Brain microvascular endothelial cell (primary cell): ENCODE measurements around the gene ASS1.

Source experiments
- DNase-seq: peaks from one replicate; pipeline ENCODE4 v3.0.0-alpha.2; 2020
- H3K27ac ChIP-seq: fragments of 250-450 bp; sonication (Bioruptor Pico); 2 replicates; pipeline ENCODE4 v1.5.1; 2020; ENCODE audit warnings: mild to moderate bottlenecking, moderate library complexity
- H3K27me3 ChIP-seq: fragments of 250-450 bp; sonication (Bioruptor Pico); replicated peaks from 2 replicates; pipeline ENCODE4 v1.5.1; 2020; ENCODE audit warnings: mild to moderate bottlenecking
- H3K36me3 ChIP-seq: fragments of 250-450 bp; sonication (Bioruptor Pico); replicated peaks from 2 replicates; pipeline ENCODE4 v1.5.1; 2020; ENCODE audit warnings: mild to moderate bottlenecking
- H3K4me3 ChIP-seq: 2 replicates; pipeline ENCODE4 v1.5.1; 2011; ENCODE audit warnings: low read depth, mild to moderate bottlenecking, control low read depth, low read length, moderate library complexity
- CTCF ChIP-seq: IDR thresholded peaks from 2 replicates; pipeline ENCODE4 v1.5.1; 2011; ENCODE audit warnings: low read depth, mild to moderate bottlenecking, moderate library complexity, low read length, control low read depth, inconsistent platforms; ENCODE audit errors: missing control alignments
- in situ Hi-C: cut with HindIII; loops from 2 replicates; pipeline ENCODE4 v1.10.0; 2017; ENCODE audit warnings: low sequenced_read_pairs, low pct_ligation_motif_present

Gene ASS1

GRCh38 chr9:130446101-130446861 is 1.5 kb downstream of the ASS1 start:
- Histone ChIP-seq H3K36me3 (no peaks in the 10 kb centered on the region), H3K27me3 (no peaks in the 10 kb centered on the region), H3K27ac (peak overlapping the region; percentile 7), H3K4me3 (no peak overlapping the region)
- peak; percentile 55 for DNase-seq
- in situ Hi-C loops, result no loop called here
- TF ChIP-seq CTCF, result no peak

DNA sequence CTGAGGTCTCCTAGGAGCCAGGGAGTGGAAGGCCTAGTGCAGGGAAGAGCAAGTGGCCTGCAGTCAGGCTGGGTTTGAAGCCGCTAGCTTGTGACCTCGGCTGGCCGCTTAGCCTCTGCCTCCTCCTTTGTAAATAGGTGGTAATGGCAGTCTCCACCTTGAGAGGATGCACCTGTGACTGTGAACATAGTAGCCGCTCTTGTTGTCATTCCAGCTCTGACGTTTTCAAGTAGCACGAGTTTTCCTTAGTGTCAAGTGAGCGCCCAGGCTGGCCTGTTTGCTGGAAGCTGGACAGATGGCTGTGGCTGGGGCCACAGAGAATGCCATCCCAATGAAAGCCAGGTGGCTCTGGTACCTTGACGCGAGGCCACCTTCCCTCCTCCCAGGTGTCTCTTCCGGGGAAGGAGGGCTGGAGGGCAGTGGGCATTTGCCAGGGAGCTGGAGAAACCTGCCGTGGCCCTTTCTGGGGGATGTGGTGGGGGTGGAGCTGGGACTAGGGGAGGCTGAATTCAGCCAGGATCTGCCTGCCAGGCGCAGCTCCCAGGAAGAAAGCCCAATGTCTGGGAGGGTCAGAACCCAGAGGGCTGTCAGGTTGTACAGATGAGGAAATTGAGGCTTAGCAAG is 2.5 kb downstream of the ASS1 start:
- Histone ChIP-seq H3K27ac (no peak overlapping the region), H3K4me3 (no peak overlapping the region), H3K27me3 (no peaks in the 10 kb centered on the region), H3K36me3 (no peaks in the 10 kb centered on the region)
- in situ Hi-C loops, result no loop called here
- DNase-seq, result no peak
- no peak for TF ChIP-seq CTCF

- no peak for DNase-seq
- H3K4me3 ChIP-seq, result no peak overlapping the region
- in situ Hi-C loops, result no loop called here
- H3K27ac ChIP-seq, result no peak overlapping the region
- no peaks in the 10 kb centered on the region for H3K27me3 ChIP-seq
- no peaks in the 10 kb centered on the region for H3K36me3 ChIP-seq
- no peak for TF ChIP-seq CTCF
Measured at GRCh38 chr9:130448035-130448624, 3.4 kb downstream of the ASS1 start.

GRCh38 chr9:130448771-130449603 is 4.2 kb downstream of the ASS1 start:
- DNase-seq, result no peak
- Histone ChIP-seq H3K27me3 (no peaks in the 10 kb centered on the region), H3K4me3 (no peak overlapping the region), H3K36me3 (no peaks in the 10 kb centered on the region), H3K27ac (no peak overlapping the region)
- in situ Hi-C loops, result no loop called here
- TF ChIP-seq CTCF, result no peak

- H3K27ac ChIP-seq, result no peak overlapping the region
- in situ Hi-C loops, result no loop called here
- DNase-seq, result no peak
- TF ChIP-seq CTCF, result no peak
- H3K4me3 ChIP-seq, result no peak overlapping the region
- no peaks in the 10 kb centered on the region for H3K36me3 ChIP-seq
- no peaks in the 10 kb centered on the region for H3K27me3 ChIP-seq
Measured at GRCh38 chr9:130450344-130451003, 5.7 kb downstream of the ASS1 start.
